Measurements from ENCODE around the gene SYNE4. TPM values are rescaled to one million over a fixed set of nuclear protein-coding genes. Genes with fewer than 3 reads are reported as not detected.
"Not testable (repeated sequence)": the region's sequence is repeated elsewhere in the genome, so short reads cannot be mapped to it uniquely, and the experiment has no call there.

The SYNE4 gene
- 0.30 TPM for total RNA-seq
- long read RNA-seq: 0 reads

- DNase-seq (no peak), ATAC-seq (no peak)
- intact Hi-C loops (cut with micrococcal nuclease): no loop called here
These were observed at the start of gene SYNE4 for GRCh38 chr19:36008336-36008978. Gene SYNE4, minus strand, starts transcription at chr19:36008813. Its CDS starts 132 bp downstream, at chr19:36008681.

GRCh38 chr19:36054733-36055686 lies 46.4 kb upstream of the SYNE4 start, which contains the start of gene WDR62:
Gene WDR62, plus strand, starts transcription at chr19:36054897. Its CDS starts 75 bp downstream, at chr19:36054972.
- intact Hi-C loops (cut with micrococcal nuclease): no loop called here
- peak; percentile 97 for DNase-seq
- peak; percentile 86 for ATAC-seq

GRCh38 chr19:36054119-36054732 lies 45.6 kb upstream of the SYNE4 start, which contains the start of gene THAP8:
Gene THAP8, minus strand, starts transcription at chr19:36054285. Its CDS starts 68 bp downstream, at chr19:36054217.
- peak; percentile 96 for ATAC-seq
- intact Hi-C loops (cut with micrococcal nuclease): no loop called here
- peak; percentile 100 for DNase-seq

- DNase-seq (no peak), ATAC-seq (no peak)
- intact Hi-C loops (cut with micrococcal nuclease): no loop called here
These were observed 43.0 kb upstream of the SYNE4 start for GRCh38 chr19:36051637-36052036.

- ATAC-seq: no peak
- DNase-seq: no peak
- intact Hi-C loops (cut with micrococcal nuclease): no loop called here
These were observed 42.6 kb upstream of the SYNE4 start for GRCh38 chr19:36051236-36051635.

- ATAC-seq (no peak), DNase-seq (no peak)
- intact Hi-C loops (cut with micrococcal nuclease): no loop called here
These were observed 40.6 kb upstream of the SYNE4 start for GRCh38 chr19:36049080-36049698.

GRCh38 chr19:36047835-36048234 lies 39.2 kb upstream of the SYNE4 start:
- ATAC-seq: no peak
- DNase-seq: no peak
- intact Hi-C loops (cut with micrococcal nuclease): no loop called here

- ATAC-seq: no peak
- DNase-seq: no peak
- intact Hi-C loops (cut with micrococcal nuclease): no loop called here
These were observed 37.9 kb upstream of the SYNE4 start for GRCh38 chr19:36046443-36047050.

GRCh38 chr19:36043952-36044351 lies 35.3 kb upstream of the SYNE4 start:
- no peak for DNase-seq

GRCh38 chr19:36041831-36042230 lies 33.2 kb upstream of the SYNE4 start:
- ATAC-seq: peak; percentile 57
- intact Hi-C loops (cut with micrococcal nuclease): no loop called here
- no peak for DNase-seq

More at GRCh38 chr19:36043952-36044351, 35.3 kb upstream of the SYNE4 start:
- intact Hi-C loops (cut with micrococcal nuclease): no loop called here
- ATAC-seq: no peak

- intact Hi-C loops (cut with micrococcal nuclease): not testable (repeated sequence)
These were observed 32.5 kb upstream of the SYNE4 start for GRCh38 chr19:36041092-36041491.

GRCh38 chr19:36040495-36040894 lies 31.9 kb upstream of the SYNE4 start:
- intact Hi-C loops (cut with micrococcal nuclease): no loop called here
- ATAC-seq (no peak), DNase-seq (no peak)

More at GRCh38 chr19:36041092-36041491, 32.5 kb upstream of the SYNE4 start:
- ATAC-seq, DNase-seq: not testable (repeated sequence)

GRCh38 chr19:36032251-36033104 lies 23.9 kb upstream of the SYNE4 start, which contains the start of gene CLIP3:
Gene CLIP3, minus strand, starts transcription at chr19:36032873. Its CDS starts 516 bp downstream, at chr19:36032357.
- peak; percentile 89 for ATAC-seq
- DNase-seq: peak; percentile 79
- intact Hi-C loops (cut with micrococcal nuclease): no loop called here

GRCh38 chr19:36031308-36031707 lies 22.7 kb upstream of the SYNE4 start:
- ATAC-seq: no peak
- intact Hi-C loops (cut with micrococcal nuclease): no loop called here
- no peak for DNase-seq

GRCh38 chr19:36030264-36031148 lies 21.9 kb upstream of the SYNE4 start:
- DNase-seq (no peak), ATAC-seq (no peak)
- intact Hi-C loops (cut with micrococcal nuclease): no loop called here

GRCh38 chr19:36028313-36029041 lies 19.9 kb upstream of the SYNE4 start:
- no peak for DNase-seq
- intact Hi-C loops (cut with micrococcal nuclease): no loop called here
- ATAC-seq: no peak

Data from left ventricle myocardium superior (tissue), 1 donor.